K562 (cell line): ENCODE data around the gene PLD1. TPM values are rescaled to one million over a fixed set of nuclear protein-coding genes. Genes with fewer than 3 reads are reported as not detected.

Experiments used
- ATAC-seq: fragments of 200-7000 bp; cut with Tn5 transposase; 3 replicates; pipeline ENCODE4 v1.9.1; 2020; ENCODE audit warnings: moderate library complexity
- BruUV-seq: library from RNA; stranded (reverse); fragments of 400-500 nt; replicated peaks from 2 replicates; lab custom pipeline; 2021; lab: Mats Ljungman, UMichigan
- CTCF ChIA-PET: fragments of 300-600 bp; formaldehyde crosslinking; extraction: SDS; loops from one replicate; lab custom pipeline; 2021; ENCODE audit warnings: low intra/inter-chr PET ratio; lab: Yijun Ruan, JAX
- POLR2A ChIA-PET: fragments of 300-600, 350-650 bp; sonication (Branson Sonifier 250); formaldehyde crosslinking; extraction: SDS; loops from one replicate; lab custom pipeline; 2021; ENCODE audit warnings: antibody characterized with exemption, inconsistent platforms; lab: Yijun Ruan, JAX
- DNase-seq, 4 experiments: peaks; one replicate each; pipeline versions ENCODE4 v3.0.0 to v3.0.0-alpha.2; 2011 to 2018; ENCODE audit warnings: low spot score in 3 of 4, mixed read lengths in 3 of 4; ENCODE audit errors: extremely low read depth in 1 of 4
- FAIRE-seq: peaks from 2 replicates; lab custom pipeline; 2011; peaks lifted over from hg19 to GRCh38; lab: Jason Lieb, UNC
- H2AFZ ChIP-seq: 2 replicates; pipeline ENCODE4 v1.6.0; 2011; ENCODE audit warnings: low read depth, low read length, control low read depth, inconsistent platforms
- H3K27ac ChIP-seq: fragments of 200-600 bp; 3 replicates; pipeline ENCODE4 v1.8.0; 2011; ENCODE audit warnings: low read depth, mild to moderate bottlenecking, control low read depth, inconsistent platforms, low read length, moderate library complexity, mixed read lengths; ENCODE audit errors: extremely low read depth
- H3K27me3 ChIP-seq, 2 experiments: fragments of 300-600 bp in 1 of 2; 2 replicates in 1 of 2; 3 replicates in 1 of 2; pipeline versions ENCODE4 v1.6.0 to v1.8.0; 2011; ENCODE audit warnings: inconsistent platforms in 2 of 2, low read length in 2 of 2, mild to moderate bottlenecking in 1 of 2, mixed read lengths in 1 of 2, moderate library complexity in 1 of 2; ENCODE audit not compliant: control insufficient read depth in 2 of 2, insufficient read depth in 2 of 2
- H3K36me3 ChIP-seq: fragments of 300-600 bp; 3 replicates; pipeline ENCODE4 v1.8.0; 2011; ENCODE audit warnings: mild to moderate bottlenecking, low read length, inconsistent platforms; ENCODE audit not compliant: control insufficient read depth, insufficient read depth
- H3K4me1 ChIP-seq, 2 experiments: fragments of 200-600 bp in 1 of 2; replicated peaks in 1 of 2; 2 replicates in 1 of 2; 3 replicates in 1 of 2; pipeline versions ENCODE4 v1.5.1 to v1.8.0; 2011; ENCODE audit warnings: inconsistent platforms in 2 of 2, low read length in 2 of 2, mild to moderate bottlenecking in 1 of 2, mixed read lengths in 1 of 2, moderate library complexity in 1 of 2; ENCODE audit not compliant: control insufficient read depth in 2 of 2, insufficient read depth in 2 of 2
- H3K4me2 ChIP-seq: 2 replicates; pipeline ENCODE4 v1.6.1; 2011; ENCODE audit warnings: low read length, control low read depth, inconsistent platforms, mixed read lengths; ENCODE audit not compliant: insufficient read depth
- H3K4me3 ChIP-seq: fragments of 200-600 bp; sonication (generic), shearing (Covaris generic); 2 replicates; pipeline ENCODE4 v1.5.1; 2016; ENCODE audit warnings: control low read depth, inconsistent platforms
- H3K79me2 ChIP-seq: fragments of 200-600 bp; 3 replicates; pipeline ENCODE4 v1.8.0; 2011; ENCODE audit warnings: low read length, inconsistent platforms; ENCODE audit not compliant: control insufficient read depth, insufficient read depth
- H3K9ac ChIP-seq, 2 experiments: 2 replicates each; pipeline versions ENCODE4 v1.6.0 to v1.6.1; 2011; ENCODE audit warnings: low read depth in 2 of 2, low read length in 2 of 2, control low read depth in 1 of 2, inconsistent platforms in 1 of 2, mild to moderate bottlenecking in 1 of 2, mixed read lengths in 1 of 2; ENCODE audit not compliant: insufficient read depth in 1 of 2
- H3K9me1 ChIP-seq: one replicate; pipeline ENCODE4 v1.6.0; 2011; ENCODE audit warnings: inconsistent platforms, mild to moderate bottlenecking, low read length, moderate library complexity; ENCODE audit not compliant: control insufficient read depth, insufficient read depth
- H3K9me3 ChIP-seq: replicated peaks from 2 replicates; pipeline ENCODE4 v1.5.1; 2011; ENCODE audit warnings: low read depth, low read length, inconsistent platforms; ENCODE audit not compliant: control insufficient read depth, insufficient read depth
- H4K20me1 ChIP-seq: replicated peaks from 2 replicates; pipeline ENCODE4 v1.6.1; 2011; ENCODE audit warnings: low read length, inconsistent platforms, mixed read lengths; ENCODE audit not compliant: control insufficient read depth, insufficient read depth
- PHB2 ChIP-seq: fragments of 450-650 bp; IDR thresholded peaks from 2 replicates; pipeline ENCODE4 v1.6.1; 2017; ENCODE audit warnings: low read depth
- PRPF4 ChIP-seq: fragments of 200-400 bp; formaldehyde crosslinking; IDR thresholded peaks from one replicate; pipeline ENCODE4 v1.6.1; 2017; ENCODE audit warnings: low read length, low read depth, mild to moderate bottlenecking; ENCODE audit not compliant: insufficient read depth, poor library complexity, severe bottlenecking
- SPI1 ChIP-seq: IDR thresholded peaks from 2 replicates; pipeline ENCODE4 v1.6.1; 2011; ENCODE audit warnings: low read depth, low read length, control low read depth, borderline replicate concordance
- VEZF1 ChIP-seq: fragments of 200-800 bp; sonication (Bioruptor generic); IDR thresholded peaks from 2 replicates; pipeline ENCODE4 v1.6.1; 2017; ENCODE audit warnings: missing genetic modification characterization, missing compliant biosample characterization
- WGBS: fragments of 100-300 bp; shearing (Covaris generic); methylation state at CpG from one replicate; pipeline ENCODE4 v1.1.6; 2016; ENCODE audit warnings: low coverage, mixed read lengths; ENCODE audit not compliant: insufficient coverage; ENCODE audit errors: missing lambda C conversion rate; 5-methylcytosine and 5-hydroxymethylcytosine counted together
- in situ Hi-C: fragments of 300-500 bp; cut with MboI; formaldehyde crosslinking; loops from 4 replicates; pipeline ENCODE4 v1.15.0; 2018; ENCODE audit warnings: inconsistent platforms, mixed read lengths
- intact Hi-C: fragments of 100-400 bp; cut with micrococcal nuclease; formaldehyde crosslinking; loops from 2 replicates; pipeline ENCODE4 v1.14.2; 2022
- polyA plus RNA-seq, 8 experiments: library from polyadenylated mRNA; depleted of rRNA in 4 of 8; stranded (reverse) in 5 of 8; unstranded in 3 of 8; fragments of >200 nt; fragmentation: Nextera tagmentation in 2 of 8; fragmentation: Illumina TruSeq in 1 of 8; extraction: Ambion mirVana in 2 of 8; extraction: Trizol in 1 of 8; gene quantifications; 2 replicates each; pipeline versions ENCODE4 v1.2.1 to v1.2.3, GENCODE V29; 2011 to 2014; ENCODE audit warnings: inconsistent platforms in 1 of 8, missing spikeins in 1 of 8
- total RNA-seq, 7 experiments: library from RNA; depleted of rRNA in 6 of 7; stranded (reverse); fragments of >200 nt in 6 of 7; fragmentation: Illumina TruSeq in 2 of 7; extraction: Trizol in 2 of 7; gene quantifications; 2 replicates each; pipeline versions ENCODE4 v1.2.1 to v1.2.3, GENCODE V29; 2011 to 2021; ENCODE audit warnings: low replicate concordance in 1 of 7

Gene PLD1
- total and polyA plus RNA-seq, 9 of the 15 experiments (the other 6 are each of a cell fraction or from before 2014, with no cell fraction given) = 8.4 to 26.1 (median 18.6) TPM

GRCh38 chr3:171768281-171768900 is 41.9 kb downstream of the PLD1 start:
- no peak for TF ChIP-seq VEZF1
- H3K4me3 ChIP-seq = no peak overlapping the region
- no peak overlapping the region for H3K9ac ChIP-seq
- CTCF ChIA-PET = no interaction called here
- no peak overlapping the region for H3K27ac ChIP-seq
- H3K4me2 ChIP-seq = no peak overlapping the region
- 85% methylated on average over 10 of the region's 10 CpGs for WGBS
- H3K9me1 ChIP-seq = no peaks in the 10 kb centered on the region
- no peaks in the 10 kb centered on the region for H3K27me3 ChIP-seq
- H3K36me3 ChIP-seq = no peaks in the 10 kb centered on the region
- intact Hi-C loops = no loop called here
- H3K79me2 ChIP-seq = peaks cover 10% of the 10 kb centered on the region; the same call in 2 of the 3 replicates
- H3K9me3 ChIP-seq = no peaks in the 10 kb centered on the region
- ATAC-seq (no peak), DNase-seq (no peak), FAIRE-seq (no peak)
- BruUV-seq = no TSS peak
- POLR2A ChIA-PET = no interaction called here
- in situ Hi-C loops = no loop called here
- no peak overlapping the region for H2AFZ ChIP-seq
- peaks cover 0 to 6% of the 10 kb centered on the region in 2 experiments; a peak in 2 of 5 replicates for H3K4me1 ChIP-seq
- no peaks in the 10 kb centered on the region for H4K20me1 ChIP-seq

GRCh38 chr3:171765511-171765887 is 44.8 kb downstream of the PLD1 start:
- no peak for ATAC-seq
- ChIA-PET CTCF (no interaction called here), POLR2A (interaction anchor here (1.0 to 1.4 kb wide), 2 partner anchors 11 to 20 kb away, joined by 3 to 4 read pairs; no protein-coding TSS in a partner anchor)
- H3K4me3 ChIP-seq = no peak overlapping the region
- in situ Hi-C loops = no loop called here
- no TSS peak for BruUV-seq
- H3K9ac ChIP-seq = no peak overlapping the region
- no peaks in the 10 kb centered on the region for H3K27me3 ChIP-seq
- no peaks in the 10 kb centered on the region for H3K9me1 ChIP-seq
- no peaks in the 10 kb centered on the region for H4K20me1 ChIP-seq
- H3K4me1 ChIP-seq = peaks cover 0 to 4% of the 10 kb centered on the region in 2 experiments; a peak in 2 of 5 replicates
- WGBS = 20% methylated on average over 5 of the region's 5 CpGs
- no peaks in the 10 kb centered on the region for H3K9me3 ChIP-seq
- H3K36me3 ChIP-seq = no peaks in the 10 kb centered on the region
- H3K4me2 ChIP-seq = no peak overlapping the region
- peak; percentile 58 for FAIRE-seq
- H3K27ac ChIP-seq = no peak overlapping the region
- no peak for DNase-seq
- no peak overlapping the region for H2AFZ ChIP-seq
- H3K79me2 ChIP-seq = peaks cover 10% of the 10 kb centered on the region; the same call in 2 of the 3 replicates
- intact Hi-C loops = no loop called here
- TF ChIP-seq PRPF4 = no peak
- no peak for TF ChIP-seq PHB2
- peak; percentile 67; the same call in 1 of the 2 replicates for TF ChIP-seq SPI1
